BLaER1 treated with 17β-estradiol and CSF1 and Interleukin-3, amounts not matched to agents 10 nM and 100 nM (cell line): ENCODE results near the gene ACACB.

Source experiments
- H3K27ac ChIP-seq, 11 experiments: shearing (Covaris generic); formaldehyde crosslinking; 2 replicates each; pipeline ENCODE4 v1.8.1; 2022
- H3K27me3 ChIP-seq, 11 experiments: shearing (Covaris generic); formaldehyde crosslinking; 2 replicates each; pipeline ENCODE4 v1.8.1; 2022
- H3K36me3 ChIP-seq, 11 experiments: shearing (Covaris generic); formaldehyde crosslinking; 2 replicates each; pipeline ENCODE4 v1.8.1; 2022
- H3K4me1 ChIP-seq, 10 experiments: shearing (Covaris generic); formaldehyde crosslinking; 2 replicates each; pipeline ENCODE4 v1.8.1; 2022
- H3K4me2 ChIP-seq, 11 experiments: shearing (Covaris generic); formaldehyde crosslinking; 2 replicates each; pipeline ENCODE4 v1.8.1; 2022
- H3K4me3 ChIP-seq, 10 experiments: shearing (Covaris generic); formaldehyde crosslinking; 2 replicates each; pipeline ENCODE4 v1.8.1; 2022
- H3K9ac ChIP-seq, 11 experiments: shearing (Covaris generic); formaldehyde crosslinking; 2 replicates each; pipeline ENCODE4 v1.8.1; 2022
- H3K9me3 ChIP-seq, 11 experiments: shearing (Covaris generic); formaldehyde crosslinking; replicated peaks in 1 of 11; 2 replicates each; pipeline ENCODE4 v1.8.1; 2022
- H4K20me1 ChIP-seq, 11 experiments: shearing (Covaris generic); formaldehyde crosslinking; 2 replicates each; pipeline ENCODE4 v1.8.1; 2022
- Cebpa-rat ChIP-seq, 11 experiments: shearing (Covaris generic); IDR thresholded peaks; 2 replicates each; pipeline ENCODE4 v1.8.1; 2022

Gene ACACB

GRCh38 chr12:109200825-109201495 lies 84.6 kb downstream of the ACACB start:
- Histone ChIP-seq H3K27me3 (no peaks in the 10 kb centered on the region), H3K9ac (no peak overlapping the region), H3K4me3 (no peak overlapping the region), H3K9me3 (peaks cover 0 to 8% (median 0%) of the 10 kb centered on the region in 11 experiments; a peak in 2 of 22 replicates), H3K4me2 (no peak overlapping the region), H3K4me1 (no peaks in the 10 kb centered on the region), H3K36me3 (peaks cover 0 to 12% (median 0%) of the 10 kb centered on the region in 11 experiments; a peak in 6 of 22 replicates), H4K20me1 (no peaks in the 10 kb centered on the region), H3K27ac (no peak overlapping the region)
- TF ChIP-seq Cebpa-rat (IDR thresholded peaks at IDR 0.05) = no peak

GRCh38 chr12:109201496-109201885 lies 85.1 kb downstream of the ACACB start:
- no peak overlapping the region for H3K9ac ChIP-seq
- TF ChIP-seq Cebpa-rat (IDR thresholded peaks at IDR 0.05) = no peak
- no peak overlapping the region for H3K27ac ChIP-seq
- H3K27me3 ChIP-seq = no peaks in the 10 kb centered on the region
- H3K36me3 ChIP-seq = peaks cover 0 to 7% (median 0%) of the 10 kb centered on the region in 11 experiments; a peak in 5 of 22 replicates
- H3K4me1 ChIP-seq = no peaks in the 10 kb centered on the region
- H4K20me1 ChIP-seq = no peaks in the 10 kb centered on the region
- no peak overlapping the region for H3K4me2 ChIP-seq
- H3K4me3 ChIP-seq = no peak overlapping the region
- peaks cover 0 to 3% (median 0%) of the 10 kb centered on the region in 11 experiments; a peak in 2 of 22 replicates for H3K9me3 ChIP-seq

- H3K36me3 ChIP-seq = no peaks in the 10 kb centered on the region; a peak in 2 of 22 replicates
Measured at GRCh38 chr12:109202770-109203169, 86.4 kb downstream of the ACACB start.

GRCh38 chr12:109203480-109203879 lies 87.1 kb downstream of the ACACB start:
- no peak overlapping the region for H3K4me3 ChIP-seq
- H3K36me3 ChIP-seq = no peaks in the 10 kb centered on the region; a peak in 2 of 22 replicates
- H3K9ac ChIP-seq = no peak overlapping the region
- H3K9me3 ChIP-seq = no peaks in the 10 kb centered on the region
- H3K4me2 ChIP-seq = no peak overlapping the region
- H3K4me1 ChIP-seq = no peaks in the 10 kb centered on the region
- no peak for TF ChIP-seq Cebpa-rat (IDR thresholded peaks at IDR 0.05)
- H4K20me1 ChIP-seq = no peaks in the 10 kb centered on the region
- H3K27me3 ChIP-seq = no peaks in the 10 kb centered on the region
- no peak overlapping the region for H3K27ac ChIP-seq

More at GRCh38 chr12:109202770-109203169, 86.4 kb downstream of the ACACB start:
- Histone ChIP-seq H3K27ac (no peak overlapping the region), H3K4me2 (no peak overlapping the region), H3K27me3 (no peaks in the 10 kb centered on the region), H3K9ac (no peak overlapping the region), H4K20me1 (no peaks in the 10 kb centered on the region), H3K4me3 (no peak overlapping the region), H3K4me1 (no peaks in the 10 kb centered on the region), H3K9me3 (no peaks in the 10 kb centered on the region)
- no peak for TF ChIP-seq Cebpa-rat (IDR thresholded peaks at IDR 0.05)

GRCh38 chr12:109209082-109209481 lies 92.7 kb downstream of the ACACB start:
- Histone ChIP-seq H3K9me3 (no peaks in the 10 kb centered on the region), H3K4me2 (no peak overlapping the region), H4K20me1 (no peaks in the 10 kb centered on the region), H3K27ac (no peak overlapping the region), H3K9ac (no peak overlapping the region), H3K36me3 (no peaks in the 10 kb centered on the region; a peak in 1 of 22 replicates), H3K27me3 (no peaks in the 10 kb centered on the region), H3K4me3 (no peak overlapping the region), H3K4me1 (no peaks in the 10 kb centered on the region)
- no peak for TF ChIP-seq Cebpa-rat (IDR thresholded peaks at IDR 0.05)

GRCh38 chr12:109212460-109213115 lies 96.2 kb downstream of the ACACB start:
- no peaks in the 10 kb centered on the region for H4K20me1 ChIP-seq
- no peak overlapping the region for H3K4me2 ChIP-seq
- no peak overlapping the region for H3K27ac ChIP-seq
- no peaks in the 10 kb centered on the region for H3K4me1 ChIP-seq
- TF ChIP-seq Cebpa-rat (IDR thresholded peaks at IDR 0.05) = no peak
- H3K4me3 ChIP-seq = no peak overlapping the region
- no peaks in the 10 kb centered on the region for H3K9me3 ChIP-seq
- H3K9ac ChIP-seq = no peak overlapping the region
- no peaks in the 10 kb centered on the region for H3K27me3 ChIP-seq
- H3K36me3 ChIP-seq = no peaks in the 10 kb centered on the region; a peak in 1 of 22 replicates

GRCh38 chr12:109214131-109214530 lies 97.7 kb downstream of the ACACB start:
- no peak for TF ChIP-seq Cebpa-rat (IDR thresholded peaks at IDR 0.05)
- no peaks in the 10 kb centered on the region; a peak in 1 of 22 replicates for H3K36me3 ChIP-seq
- H4K20me1 ChIP-seq = no peaks in the 10 kb centered on the region
- no peaks in the 10 kb centered on the region for H3K9me3 ChIP-seq
- H3K4me2 ChIP-seq = no peak overlapping the region
- no peaks in the 10 kb centered on the region for H3K27me3 ChIP-seq
- no peaks in the 10 kb centered on the region for H3K4me1 ChIP-seq
- no peak overlapping the region for H3K4me3 ChIP-seq
- no peak overlapping the region for H3K27ac ChIP-seq
- H3K9ac ChIP-seq = no peak overlapping the region

- Histone ChIP-seq H3K9me3 (no peaks in the 10 kb centered on the region), H3K36me3 (no peaks in the 10 kb centered on the region), H3K27ac (no peak overlapping the region), H3K27me3 (no peaks in the 10 kb centered on the region), H3K9ac (no peak overlapping the region), H3K4me3 (no peak overlapping the region), H3K4me1 (no peaks in the 10 kb centered on the region), H4K20me1 (0 out of 22 replicates have a peak, but pooled peaks cover 0 to 3% (median 0%) of the 10 kb centered on the region in 11 experiments), H3K4me2 (no peak overlapping the region)
- TF ChIP-seq Cebpa-rat (IDR thresholded peaks at IDR 0.05) = no peak
Measured at GRCh38 chr12:109218996-109219395, 102.6 kb downstream of the ACACB start.

- no peaks in the 10 kb centered on the region for H3K36me3 ChIP-seq
- H3K27me3 ChIP-seq = no peaks in the 10 kb centered on the region
- no peaks in the 10 kb centered on the region for H3K4me1 ChIP-seq
- H3K9me3 ChIP-seq = no peaks in the 10 kb centered on the region
- H3K4me2 ChIP-seq = no peak overlapping the region
- no peak overlapping the region for H3K9ac ChIP-seq
- TF ChIP-seq Cebpa-rat (IDR thresholded peaks at IDR 0.05) = no peak
- no peak overlapping the region for H3K27ac ChIP-seq
- 0 out of 22 replicates have a peak, but pooled peaks cover 0 to 3% (median 0%) of the 10 kb centered on the region in 11 experiments for H4K20me1 ChIP-seq
- H3K4me3 ChIP-seq = no peak overlapping the region
Measured at GRCh38 chr12:109219938-109220337, 103.6 kb downstream of the ACACB start.
